ENCODE results near the gene TSPO.
A peak's percentile ranks its signal among the peaks of the same experiment; 100 is the strongest.
"Not testable (repeated sequence)": the region's sequence is repeated elsewhere in the genome, so short reads cannot be mapped to it uniquely, and the experiment has no call there.

TSPO gene

GRCh38 chr22:43131773-43132501, 19.4 kb upstream of the TSPO start:
- no peak for DNase-seq

- no peak for DNase-seq
These were observed 18.0 kb upstream of the TSPO start for GRCh38 chr22:43133401-43133800.

GRCh38 chr22:43134553-43134952, 16.8 kb upstream of the TSPO start:
- no peak for DNase-seq

- no peak for DNase-seq
These were observed 15.8 kb upstream of the TSPO start for GRCh38 chr22:43135565-43135964.

GRCh38 chr22:43136255-43136654, 15.1 kb upstream of the TSPO start:
- DNase-seq: peak; percentile 47

- DNase-seq: no peak
These were observed 14.6 kb upstream of the TSPO start for GRCh38 chr22:43136801-43137200.

GRCh38 chr22:43142880-43143562, 8.3 kb upstream of the TSPO start, which contains the start of gene MCAT:
MCAT (minus strand) TSS chr22:43143398; CDS start chr22:43143348, 50 bp downstream.
- DNase-seq: peak; percentile 86

- DNase-seq: no peak
These were observed 6.4 kb upstream of the TSPO start for GRCh38 chr22:43144949-43145348.

GRCh38 chr22:43145371-43145770, 6.0 kb upstream of the TSPO start:
- not testable (repeated sequence) for DNase-seq

- not testable (repeated sequence) for DNase-seq
These were observed 5.0 kb upstream of the TSPO start for GRCh38 chr22:43146332-43146731.

GRCh38 chr22:43147821-43148220, 3.5 kb upstream of the TSPO start:
- no peak for DNase-seq

- DNase-seq: no peak
These were observed 2.8 kb upstream of the TSPO start for GRCh38 chr22:43148581-43148980.

GRCh38 chr22:43150731-43151206, 590 bp upstream of the TSPO start:
- DNase-seq: no peak

- peak; percentile 15 for DNase-seq
These were observed 621 bp downstream of the TSPO start for GRCh38 chr22:43152003-43152356.

- peak; percentile 61 for DNase-seq
These were observed 1.2 kb downstream of the TSPO start for GRCh38 chr22:43152357-43153071.

- no peak for DNase-seq
These were observed 2.5 kb downstream of the TSPO start for GRCh38 chr22:43153899-43154298.

GRCh38 chr22:43154887-43155536, 3.7 kb downstream of the TSPO start:
- DNase-seq: no peak

GRCh38 chr22:43155789-43156188, 4.4 kb downstream of the TSPO start:
- no peak for DNase-seq

GRCh38 chr22:43156413-43156812, 5.1 kb downstream of the TSPO start:
- DNase-seq: no peak

- DNase-seq: no peak
These were observed 6.7 kb downstream of the TSPO start for GRCh38 chr22:43157874-43158546.

- DNase-seq: no peak
These were observed 7.6 kb downstream of the TSPO start for GRCh38 chr22:43158778-43159483.
